Neuronal stem cell (in vitro differentiated cells): ENCODE measurements around the gene TRIM51. TPM values are rescaled to one million over a fixed set of nuclear protein-coding genes. Genes with fewer than 3 reads are reported as not detected.
"Not testable (repeated sequence)": the region's sequence is repeated elsewhere in the genome, so short reads cannot be mapped to it uniquely, and the experiment has no call there.

Experiments
- DNase-seq: peaks from one replicate; pipeline ENCODE4 v3.0.0-alpha.2; 2013; ENCODE audit warnings: low spot score
- H2AFZ ChIP-seq: one replicate; pipeline ENCODE4 v1.6.1; 2013; ENCODE audit warnings: mild to moderate bottlenecking, low read length, inconsistent platforms
- H2AK5ac ChIP-seq: 2 replicates; pipeline ENCODE4 v1.6.1; 2013; ENCODE audit warnings: low read depth, mild to moderate bottlenecking, inconsistent platforms, low read length, moderate library complexity, mixed read lengths
- H2BK120ac ChIP-seq: 2 replicates; pipeline ENCODE4 v1.6.1; 2013; ENCODE audit warnings: low read depth, mild to moderate bottlenecking, inconsistent platforms, low read length, moderate library complexity, mixed read lengths
- H2BK12ac ChIP-seq: one replicate; pipeline ENCODE4 v1.6.1; 2013; ENCODE audit warnings: low read length, inconsistent platforms
- H2BK15ac ChIP-seq: 2 replicates; pipeline ENCODE4 v1.6.1; 2013; ENCODE audit warnings: mild to moderate bottlenecking, low read length, inconsistent platforms, mixed read lengths
- H2BK5ac ChIP-seq: one replicate; pipeline ENCODE4 v1.6.1; 2013; ENCODE audit warnings: inconsistent platforms, mild to moderate bottlenecking, low read length, moderate library complexity
- H3K14ac ChIP-seq: one replicate; pipeline ENCODE4 v1.6.1; 2013; ENCODE audit warnings: low read length, inconsistent platforms
- H3K18ac ChIP-seq: 2 replicates; pipeline ENCODE4 v1.6.1; 2013; ENCODE audit warnings: low read length, inconsistent platforms
- H3K23ac ChIP-seq: 2 replicates; pipeline ENCODE4 v1.6.1; 2013; ENCODE audit warnings: low read depth, mild to moderate bottlenecking, mixed read lengths, low read length, inconsistent platforms; ENCODE audit not compliant: poor library complexity
- H3K27ac ChIP-seq: replicated peaks from 3 replicates; pipeline ENCODE4 v1.5.1; 2013; ENCODE audit warnings: low read length, inconsistent platforms
- H3K27me3 ChIP-seq, 3 experiments: 2 replicates each; pipeline ENCODE4 v1.6.1; 2013; ENCODE audit warnings: low read length in 3 of 3, mild to moderate bottlenecking in 2 of 3, inconsistent platforms in 1 of 3, low read depth in 1 of 3, mixed read lengths in 1 of 3, moderate library complexity in 1 of 3; ENCODE audit not compliant: control insufficient read depth in 3 of 3, insufficient read depth in 3 of 3
- H3K36me3 ChIP-seq, 2 donors: replicated peaks in 1 of 2; 2 replicates each; pipeline ENCODE4 v1.6.1; 2013; ENCODE audit warnings: low read length in 2 of 2; ENCODE audit not compliant: control insufficient read depth in 2 of 2, insufficient read depth in 2 of 2
- H3K4ac ChIP-seq: 2 replicates; pipeline ENCODE4 v1.6.1; 2013; ENCODE audit warnings: inconsistent platforms, mild to moderate bottlenecking, low read length, moderate library complexity
- H3K4me1 ChIP-seq, 2 donors: 1 replicate in 1 of 2; 2 replicates in 1 of 2; pipeline ENCODE4 v1.6.1; 2013; ENCODE audit warnings: low read length in 2 of 2, low read depth in 1 of 2; ENCODE audit not compliant: control insufficient read depth in 2 of 2, insufficient read depth in 1 of 2
- H3K4me2 ChIP-seq: one replicate; pipeline ENCODE4 v1.6.1; 2013; ENCODE audit warnings: mild to moderate bottlenecking, low read length, inconsistent platforms; ENCODE audit not compliant: insufficient read depth, poor library complexity, severe bottlenecking
- H3K4me3 ChIP-seq, 2 donors: 2 replicates each; pipeline ENCODE4 v1.5.1; 2013; ENCODE audit warnings: low read length in 2 of 2, mild to moderate bottlenecking in 2 of 2, inconsistent platforms in 1 of 2, moderate library complexity in 1 of 2
- H3K79me1 ChIP-seq: one replicate; pipeline ENCODE4 v1.6.1; 2013; ENCODE audit warnings: low read depth, mild to moderate bottlenecking, inconsistent platforms, low read length, moderate library complexity
- H3K9ac ChIP-seq: one replicate; pipeline ENCODE4 v1.6.1; 2013; ENCODE audit warnings: mild to moderate bottlenecking, low read depth, low read length, inconsistent platforms; ENCODE audit not compliant: poor library complexity
- H3K9me3 ChIP-seq, 2 donors: replicated peaks in 1 of 2; 2 replicates each; pipeline versions ENCODE3 to v1.6.1; 2013; ENCODE audit warnings: low read length in 2 of 2, mild to moderate bottlenecking in 2 of 2, inconsistent platforms in 1 of 2, low read depth in 1 of 2, mixed read lengths in 1 of 2, moderate library complexity in 1 of 2; ENCODE audit not compliant: control insufficient read depth in 2 of 2, insufficient read depth in 1 of 2
- H4K8ac ChIP-seq: one replicate; pipeline ENCODE4 v1.6.1; 2013; ENCODE audit warnings: low read depth, mild to moderate bottlenecking, inconsistent platforms, low read length, moderate library complexity
- H4K91ac ChIP-seq: one replicate; pipeline ENCODE4 v1.6.1; 2013; ENCODE audit warnings: low read length, low read depth, mild to moderate bottlenecking, inconsistent platforms; ENCODE audit not compliant: poor library complexity
- WGBS, 2 donors: extraction: QIAGEN DNeasy Blood & Tissue Kit; methylation state at CpG; one replicate each; pipeline ENCODE4 v1.1.7; 2013; ENCODE audit warnings: missing lambda C conversion rate in 2 of 2, mixed read lengths in 1 of 2; ENCODE audit not compliant: insufficient read length in 2 of 2, insufficient replicate concordance in 1 of 2; ENCODE audit errors: extremely low coverage in 2 of 2; 5-methylcytosine and 5-hydroxymethylcytosine counted together
- polyA plus RNA-seq, 2 experiments: library from polyadenylated mRNA; stranded (reverse); fragments of 200-250 nt; gene quantifications; one replicate each; pipeline ENCODE4 v1.2.3, GENCODE V29; 2013

The TRIM51 gene, protein sequence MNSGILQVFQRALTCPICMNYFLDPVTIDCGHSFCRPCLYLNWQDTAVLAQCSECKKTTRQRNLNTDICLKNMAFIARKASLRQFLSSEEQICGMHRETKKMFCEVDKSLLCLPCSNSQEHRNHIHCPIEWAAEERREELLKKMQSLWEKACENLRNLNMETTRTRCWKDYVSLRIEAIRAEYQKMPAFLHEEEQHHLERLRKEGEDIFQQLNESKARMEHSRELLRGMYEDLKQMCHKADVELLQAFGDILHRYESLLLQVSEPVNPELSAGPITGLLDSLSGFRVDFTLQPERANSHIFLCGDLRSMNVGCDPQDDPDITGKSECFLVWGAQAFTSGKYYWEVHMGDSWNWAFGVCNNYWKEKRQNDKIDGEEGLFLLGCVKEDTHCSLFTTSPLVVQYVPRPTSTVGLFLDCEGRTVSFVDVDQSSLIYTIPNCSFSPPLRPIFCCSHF
- not detected for polyA plus RNA-seq (2013, experiment 1 of 2)
- polyA plus RNA-seq (2013, experiment 2 of 2) = not detected

DNA sequence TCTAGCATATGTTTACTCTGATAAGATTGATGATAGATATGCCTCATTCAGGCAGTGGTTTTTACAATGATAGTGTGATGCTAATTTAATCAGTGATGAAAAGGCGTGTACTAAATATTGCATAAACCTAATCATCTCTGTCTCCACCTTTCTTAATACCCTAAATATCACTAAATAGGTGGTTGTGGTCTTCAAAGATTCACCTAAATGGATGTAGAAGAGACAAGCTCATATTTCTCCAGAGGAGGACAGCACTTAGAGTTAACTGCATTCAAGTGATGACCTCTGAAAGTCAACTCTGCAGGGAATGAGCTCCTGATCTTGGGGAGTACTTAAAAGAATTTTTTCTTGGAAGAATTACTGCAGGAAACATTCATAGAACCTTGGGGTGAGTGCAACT, at the start of gene TRIM51:
Gene TRIM51 (plus strand): TSS at position 301 of the 400 bp plus-strand sequence. CDS start 2,132 bp downstream, outside the sequence.
- WGBS, 2 donors = no CpG with 5 or more reads among the region's 1 CpG
- not testable (repeated sequence) for H3K4me2 ChIP-seq, H3K23ac ChIP-seq, H4K8ac ChIP-seq, H3K27ac ChIP-seq, H3K27me3 ChIP-seq, H3K18ac ChIP-seq, H3K4ac ChIP-seq, H2BK120ac ChIP-seq, H2AFZ ChIP-seq, H2BK12ac ChIP-seq, H2BK5ac ChIP-seq, DNase-seq, H3K9ac ChIP-seq, H3K9me3 ChIP-seq, H3K4me3 ChIP-seq, H3K79me1 ChIP-seq, H3K4me1 ChIP-seq, H3K36me3 ChIP-seq, H3K14ac ChIP-seq, H2BK15ac ChIP-seq, H2AK5ac ChIP-seq, H4K91ac ChIP-seq

DNA sequence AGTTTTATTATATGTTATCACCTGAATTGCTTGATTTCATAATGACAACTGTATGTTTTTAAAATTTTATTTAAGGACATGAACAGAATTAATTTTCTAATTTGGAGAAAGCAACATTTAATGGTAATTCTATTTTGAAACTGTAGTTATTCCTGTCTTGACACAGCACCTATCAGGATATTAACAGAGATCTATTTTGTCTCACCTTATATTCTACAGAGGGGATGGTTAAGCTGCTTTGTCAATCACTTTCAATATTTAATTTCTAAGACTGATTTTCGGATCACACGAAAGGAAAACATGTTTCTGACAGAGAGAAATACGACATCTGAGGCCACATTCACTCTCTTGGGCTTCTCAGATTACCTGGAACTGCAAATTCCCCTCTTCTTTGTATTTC, 44.6 kb upstream of the TRIM51 start, which contains the start of gene OR5D16:
Gene OR5D16 (plus strand): TSS at position 301 of the 400 bp plus-strand sequence. CDS start 0 bp downstream, at position 301.
- no peaks in the 10 kb centered on the region for H3K27me3 ChIP-seq
- H2BK15ac ChIP-seq = no peak within 1 kb of the TSS
- H3K4ac ChIP-seq = no peak within 1 kb of the TSS
- H2AFZ ChIP-seq = no peak within 1 kb of the TSS
- H3K36me3 ChIP-seq = peaks cover 0 to 1% of the 10 kb centered on the region in 2 donors
- no peak within 1 kb of the TSS for H2AK5ac ChIP-seq
- H3K4me2 ChIP-seq = no peak within 1 kb of the TSS
- no peak within 1 kb of the TSS for H2BK5ac ChIP-seq
- no peak within 1 kb of the TSS for H4K91ac ChIP-seq
- H3K79me1 ChIP-seq = no peaks in the 10 kb centered on the region
- H3K4me1 ChIP-seq = no peaks in the 10 kb centered on the region
- no peak within 1 kb of the TSS for H3K4me3 ChIP-seq
- peaks cover 0 to 7% of the 10 kb centered on the region in 2 donors for H3K9me3 ChIP-seq
- no peak within 1 kb of the TSS for H2BK120ac ChIP-seq
- H3K23ac ChIP-seq = no peak within 1 kb of the TSS
- H3K9ac ChIP-seq = no peak within 1 kb of the TSS
- H3K18ac ChIP-seq = no peak within 1 kb of the TSS
- no peak within 1 kb of the TSS for H3K14ac ChIP-seq
- WGBS, 2 donors = no CpG with 5 or more reads among the region's 3 CpGs
- H3K27ac ChIP-seq = no peak within 1 kb of the TSS
- H2BK12ac ChIP-seq = no peak within 1 kb of the TSS
- no peak within 1 kb of the TSS for H4K8ac ChIP-seq
- no peak for DNase-seq

DNA sequence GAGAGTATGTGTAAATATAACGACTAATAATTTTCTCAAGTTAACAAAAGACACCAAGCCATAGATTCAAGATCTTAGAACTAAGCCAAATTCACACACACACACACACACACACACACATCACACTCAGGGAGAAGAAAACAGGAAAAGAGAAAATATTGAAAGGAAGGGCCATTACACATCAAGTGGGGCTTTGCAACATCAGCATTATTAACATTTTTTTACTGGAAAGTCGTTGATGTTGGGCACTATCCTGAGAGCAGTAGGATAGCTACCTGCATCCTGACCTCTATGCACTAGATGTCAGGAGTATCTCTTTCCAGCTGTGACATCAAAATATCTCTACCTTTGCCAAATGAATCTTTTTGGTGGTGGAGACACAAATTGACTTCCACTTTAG, 35.6 kb upstream of the TRIM51 start:
- Histone ChIP-seq H3K79me1 (no peaks in the 10 kb centered on the region), H3K4me1 (no peaks in the 10 kb centered on the region), H3K4ac (no peak overlapping the region), H3K4me2 (no peak overlapping the region), H3K14ac (no peak overlapping the region), H4K8ac (no peak overlapping the region), H4K91ac (no peak overlapping the region), H2BK120ac (no peak overlapping the region), H3K23ac (no peak overlapping the region), H3K9ac (no peak overlapping the region), H2AK5ac (no peak overlapping the region), H3K27ac (no peak overlapping the region), H3K36me3 (no peaks in the 10 kb centered on the region), H3K18ac (no peak overlapping the region), H2BK12ac (no peak overlapping the region), H2BK5ac (no peak overlapping the region), H3K9me3 (peaks cover 0 to 2% of the 10 kb centered on the region in 2 donors), H2BK15ac (no peak overlapping the region), H2AFZ (no peak overlapping the region), H3K4me3 (no peak overlapping the region), H3K27me3 (no peaks in the 10 kb centered on the region)
- no CpG with 5 or more reads among the region's 2 CpGs for WGBS, 2 donors
- DNase-seq = no peak

DNA sequence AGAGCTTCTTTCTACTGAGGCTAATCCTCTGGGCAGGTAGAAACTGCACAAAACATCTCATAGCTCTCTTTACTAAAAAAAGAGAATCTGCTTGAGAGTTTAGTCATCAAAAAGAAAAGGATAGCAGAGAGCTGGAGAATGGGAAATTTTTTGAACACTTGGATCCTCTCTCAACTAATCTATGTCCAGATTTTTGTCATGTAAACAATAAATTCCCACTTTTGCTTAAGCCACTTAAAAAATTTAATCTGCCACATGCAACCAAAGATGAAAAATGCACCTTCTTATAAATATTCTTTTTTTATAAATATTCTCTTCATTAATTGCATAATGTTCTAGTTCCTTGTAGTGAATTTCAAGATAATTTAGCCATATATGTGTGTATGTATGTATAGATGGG, 34.1 kb upstream of the TRIM51 start:
- Histone ChIP-seq H2BK15ac (no peak overlapping the region), H2BK120ac (no peak overlapping the region), H3K9ac (no peak overlapping the region), H2BK12ac (no peak overlapping the region), H3K14ac (no peak overlapping the region), H3K4me1 (no peaks in the 10 kb centered on the region), H3K4me3 (no peak overlapping the region), H2BK5ac (no peak overlapping the region), H3K27ac (no peak overlapping the region), H4K8ac (no peak overlapping the region), H3K9me3 (peaks cover 0 to 2% of the 10 kb centered on the region in 2 donors), H4K91ac (no peak overlapping the region), H3K36me3 (no peaks in the 10 kb centered on the region), H3K18ac (no peak overlapping the region), H2AFZ (no peak overlapping the region), H3K23ac (no peak overlapping the region), H3K79me1 (no peaks in the 10 kb centered on the region), H2AK5ac (no peak overlapping the region), H3K27me3 (no peaks in the 10 kb centered on the region), H3K4ac (no peak overlapping the region), H3K4me2 (no peak overlapping the region)
- DNase-seq = no peak
